IMR-90 (cell line): ENCODE data around the gene EPAS1. TPM values are rescaled to one million over a fixed set of nuclear protein-coding genes. Genes with fewer than 3 reads are reported as not detected.

Experiments
- ATAC-seq: fragments of 200-7000 bp; cut with Tn5 transposase; 2 replicates; pipeline ENCODE4 v1.9.1; 2020; ENCODE audit warnings: low read depth, mild to moderate bottlenecking, moderate library complexity
- BruUV-seq: library from RNA; stranded (reverse); fragments of 400-500 nt; replicated peaks from 2 replicates; lab custom pipeline; 2021; lab: Mats Ljungman, UMichigan
- CTCF ChIA-PET: fragments of 300-600 bp; formaldehyde crosslinking; extraction: SDS; loops from one replicate; lab custom pipeline; 2021; ENCODE audit warnings: antibody characterized with exemption; lab: Yijun Ruan, JAX
- POLR2A ChIA-PET: fragments of 300-600 bp; sonication (Branson Sonifier 250); formaldehyde crosslinking; loops from one replicate; lab custom pipeline; 2022; ENCODE audit warnings: antibody characterized with exemption; ENCODE audit not compliant: unreplicated experiment; lab: Charles Lee
- DNase-seq: peaks from one replicate; pipeline ENCODE4 v3.0.0; 2013
- H2AFZ ChIP-seq: replicated peaks from 2 replicates; pipeline ENCODE3; 2013; ENCODE audit warnings: low read length, mild to moderate bottlenecking; ENCODE audit not compliant: poor library complexity
- H2AK5ac ChIP-seq: 2 replicates; pipeline ENCODE4 v1.6.1; 2013; ENCODE audit warnings: low read depth, low read length, inconsistent platforms
- H2AK9ac ChIP-seq: replicated peaks from 2 replicates; pipeline ENCODE3; 2013; ENCODE audit warnings: mild to moderate bottlenecking, low read depth, low read length, moderate library complexity; ENCODE audit not compliant: poor library complexity
- H2BK120ac ChIP-seq: 2 replicates; pipeline ENCODE4 v1.6.1; 2013; ENCODE audit warnings: low read depth, low read length, inconsistent platforms
- H2BK15ac ChIP-seq: 3 replicates; pipeline ENCODE4 v1.6.1; 2013; ENCODE audit warnings: low read depth, low read length, inconsistent platforms
- H2BK20ac ChIP-seq: 2 replicates; pipeline ENCODE4 v1.6.1; 2013; ENCODE audit warnings: low read depth, mild to moderate bottlenecking, inconsistent platforms, low read length, moderate library complexity
- H2BK5ac ChIP-seq: 2 replicates; pipeline ENCODE4 v1.6.1; 2013; ENCODE audit warnings: mild to moderate bottlenecking, low read depth, low read length, inconsistent platforms; ENCODE audit not compliant: poor library complexity, severe bottlenecking
- H3K14ac ChIP-seq: replicated peaks from 2 replicates; pipeline ENCODE4 v1.6.1; 2013; ENCODE audit warnings: low read depth, low read length, inconsistent platforms
- H3K18ac ChIP-seq: 2 replicates; pipeline ENCODE4 v1.6.1; 2013; ENCODE audit warnings: low read depth, low read length, control low read depth
- H3K23ac ChIP-seq: 2 replicates; pipeline ENCODE4 v1.6.1; 2013; ENCODE audit warnings: low read depth, low read length, inconsistent platforms
- H3K27ac ChIP-seq: 2 replicates; pipeline ENCODE4 v1.5.1; 2013; ENCODE audit warnings: mild to moderate bottlenecking, control low read depth, low read length; ENCODE audit not compliant: insufficient read depth
- H3K27me3 ChIP-seq: 2 replicates; pipeline ENCODE4 v1.6.1; 2013; ENCODE audit warnings: low read length; ENCODE audit not compliant: control insufficient read depth, insufficient read depth
- H3K36me3 ChIP-seq: 2 replicates; pipeline ENCODE4 v1.6.1; 2013; ENCODE audit warnings: low read length, mixed read lengths; ENCODE audit not compliant: control insufficient read depth, insufficient read depth
- H3K4ac ChIP-seq: 2 replicates; pipeline ENCODE4 v1.6.1; 2013; ENCODE audit warnings: low read depth, low read length, inconsistent platforms
- H3K4me1 ChIP-seq: 2 replicates; pipeline ENCODE4 v1.6.1; 2013; ENCODE audit warnings: low read length, mixed read lengths; ENCODE audit not compliant: control insufficient read depth, insufficient read depth
- H3K4me2 ChIP-seq: 2 replicates; pipeline ENCODE4 v1.6.1; 2013; ENCODE audit warnings: low read depth, mild to moderate bottlenecking, control low read depth, low read length, moderate library complexity
- H3K4me3 ChIP-seq: 2 replicates; pipeline ENCODE4 v1.5.1; 2013; ENCODE audit warnings: low read depth, mild to moderate bottlenecking, control low read depth, low read length, moderate library complexity; ENCODE audit not compliant: insufficient read depth
- H3K56ac ChIP-seq: 2 replicates; pipeline ENCODE4 v1.6.1; 2013; ENCODE audit warnings: low read length, inconsistent platforms; ENCODE audit not compliant: insufficient read depth; ENCODE audit errors: extremely low read depth
- H3K79me1 ChIP-seq, 2 experiments: 2 replicates each; pipeline ENCODE4 v1.6.1; 2013; ENCODE audit warnings: low read length in 2 of 2, inconsistent platforms in 1 of 2, low read depth in 1 of 2
- H3K9ac ChIP-seq: 2 replicates; pipeline ENCODE4 v1.6.1; 2013; ENCODE audit warnings: low read depth, low read length, control low read depth
- H3K9me1 ChIP-seq: 2 replicates; pipeline ENCODE4 v1.6.1; 2013; ENCODE audit warnings: low read length, inconsistent platforms; ENCODE audit not compliant: insufficient read depth
- H3K9me3 ChIP-seq: 2 replicates; pipeline ENCODE4 v1.6.1; 2013; ENCODE audit warnings: low read length; ENCODE audit not compliant: control insufficient read depth, insufficient read depth
- H4K20me1 ChIP-seq: 2 replicates; pipeline ENCODE4 v1.6.1; 2013; ENCODE audit warnings: low read length, inconsistent platforms; ENCODE audit not compliant: insufficient read depth
- H4K5ac ChIP-seq: 2 replicates; pipeline ENCODE4 v1.6.1; 2013; ENCODE audit warnings: mild to moderate bottlenecking, low read depth, low read length, control low read depth
- H4K8ac ChIP-seq, 2 experiments: 2 replicates each; pipeline ENCODE4 v1.6.1; 2013; ENCODE audit warnings: low read depth in 2 of 2, low read length in 2 of 2, control low read depth in 1 of 2, inconsistent platforms in 1 of 2
- H4K91ac ChIP-seq: 2 replicates; pipeline ENCODE4 v1.6.1; 2013; ENCODE audit warnings: low read depth, low read length, inconsistent platforms; ENCODE audit not compliant: insufficient read depth
- CEBPB ChIP-seq: IDR thresholded peaks from 2 replicates; pipeline ENCODE4 v1.6.1; 2012; ENCODE audit warnings: low read depth, low read length, improper control_type of control experiment
- CHD1 ChIP-seq: IDR thresholded peaks from 2 replicates; pipeline ENCODE4 v1.6.1; 2012; ENCODE audit warnings: low read depth, low read length, improper control_type of control experiment
- FOS ChIP-seq: fragments of 150-350 bp; IDR thresholded peaks from 2 replicates; pipeline ENCODE4 v1.6.1; 2016; ENCODE audit warnings: low read depth, low read length
- MAFK ChIP-seq: IDR thresholded peaks from 2 replicates; pipeline ENCODE4 v1.6.1; 2012; ENCODE audit warnings: low read depth, low read length, improper control_type of control experiment
- RCOR1 ChIP-seq: IDR thresholded peaks from 2 replicates; pipeline ENCODE4 v1.6.1; 2012; ENCODE audit warnings: mild to moderate bottlenecking, low read length, improper control_type of control experiment; ENCODE audit not compliant: insufficient replicate concordance
- RFX5 ChIP-seq: IDR thresholded peaks from 2 replicates; pipeline ENCODE4 v1.8.0; 2012; ENCODE audit warnings: low read depth, mild to moderate bottlenecking, low read length, moderate library complexity
- WGBS, 2 experiments: methylation state at CpG; one replicate each; pipeline versions ENCODE4 v1.1.5 to v1.1.7; 2013; ENCODE audit warnings: missing lambda C conversion rate in 2 of 2; ENCODE audit not compliant: insufficient read length in 1 of 2; ENCODE audit errors: extremely low coverage in 2 of 2; 5-methylcytosine and 5-hydroxymethylcytosine counted together
- dilution Hi-C: fragments of 300-500 bp; cut with HindIII; formaldehyde crosslinking; loops from one replicate; pipeline ENCODE4 v1.14.3; 2018; ENCODE audit warnings: low sequenced_read_pairs; ENCODE audit not compliant: unreplicated experiment
- in situ Hi-C: fragments of 300-500 bp; cut with MboI; formaldehyde crosslinking; loops from 3 replicates; pipeline ENCODE4 v1.14.3; 2019; ENCODE audit warnings: low sequenced_read_pairs, inconsistent platforms, mixed read lengths
- intact Hi-C: fragments of 100-400 bp; cut with micrococcal nuclease; formaldehyde crosslinking; loops from 2 replicates; pipeline ENCODE4 v1.10.0; 2022
- polyA plus RNA-seq, 3 experiments: library from polyadenylated mRNA; depleted of rRNA; stranded (reverse); fragments of >200 nt; gene quantifications; 2 replicates each; pipeline ENCODE4 v1.2.3, GENCODE V29; 2012; ENCODE audit warnings: low replicate concordance in 1 of 3
- total RNA-seq: library from RNA; depleted of rRNA; stranded (reverse); fragments of >200 nt; gene quantifications from 2 replicates; pipeline ENCODE4 v1.2.3, GENCODE V29; 2012
- TF ChIP-seq, protein P1 (sequence below): fragments of 150-350 bp; IDR thresholded peaks from 2 replicates; pipeline ENCODE4 v1.6.1; 2016; ENCODE audit warnings: low read depth, mild to moderate bottlenecking, low read length, moderate library complexity, borderline replicate concordance

The EPAS1 gene
- total and polyA plus RNA-seq, 2 of the 4 experiments (the other 2 are of a cell fraction): 40.7 to 120 TPM

DNA sequence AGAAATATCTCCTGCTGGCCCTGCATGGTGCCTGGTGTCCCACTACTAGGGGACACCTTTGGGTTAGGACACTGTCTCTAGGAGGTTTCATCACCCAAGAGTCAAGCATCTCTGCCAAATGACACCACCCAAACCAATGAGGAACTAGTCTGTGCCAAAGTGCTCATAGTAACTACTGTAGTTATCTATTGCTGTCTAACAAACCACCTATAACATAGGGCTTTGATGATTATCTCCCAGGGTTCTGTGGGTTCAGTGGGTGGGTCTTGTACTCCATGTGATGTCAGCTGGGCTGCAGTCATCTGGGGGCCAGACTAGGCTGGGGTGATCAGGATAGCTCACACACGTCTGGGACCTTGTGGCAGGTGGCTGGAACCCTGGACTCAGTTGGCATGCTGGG, 59.8 kb downstream of the EPAS1 start:
- Histone ChIP-seq H3K23ac (no peak overlapping the region), H4K91ac (no peak overlapping the region), H2BK15ac (no peak overlapping the region), H3K14ac (no peak overlapping the region), H2BK120ac (no peak overlapping the region), H4K5ac (no peak overlapping the region), H3K18ac (no peak overlapping the region), H2BK5ac (no peak overlapping the region), H3K4me3 (no peak overlapping the region), H3K27ac (no peak overlapping the region), H3K9ac (no peak overlapping the region), H3K4ac (no peak overlapping the region), H2AK9ac (no peak overlapping the region), H2AK5ac (no peak overlapping the region), H3K4me2 (no peak overlapping the region), H2BK20ac (no peak overlapping the region), H3K9me3 (no peaks in the 10 kb centered on the region), H3K56ac (no peak overlapping the region), H3K36me3 (peaks cover 85% of the 10 kb centered on the region), H3K27me3 (no peaks in the 10 kb centered on the region), H3K9me1 (peaks cover 41% of the 10 kb centered on the region), H3K79me1 (peaks cover 54 to 94% of the 10 kb centered on the region in 2 experiments), H4K20me1 (peaks cover 46% of the 10 kb centered on the region), H4K8ac (no peak overlapping the region), H3K4me1 (peaks cover 3% of the 10 kb centered on the region), H2AFZ (no peak overlapping the region)
- ChIA-PET CTCF (no interaction called here), POLR2A (no interaction called here)
- intact Hi-C loops (no loop called here), in situ Hi-C loops (loop anchor here (25.0 kb wide), 1 partner anchor 345 kb away; no protein-coding TSS in a partner anchor), dilution Hi-C loops (no loop called here)
- BruUV-seq: no TSS peak
- no peak for TF ChIP-seq CHD1
- TF ChIP-seq FOS: no peak
- no peak for TF ChIP-seq CEBPB
- no peak for TF ChIP-seq MAFK
- TF ChIP-seq, protein P1, sequence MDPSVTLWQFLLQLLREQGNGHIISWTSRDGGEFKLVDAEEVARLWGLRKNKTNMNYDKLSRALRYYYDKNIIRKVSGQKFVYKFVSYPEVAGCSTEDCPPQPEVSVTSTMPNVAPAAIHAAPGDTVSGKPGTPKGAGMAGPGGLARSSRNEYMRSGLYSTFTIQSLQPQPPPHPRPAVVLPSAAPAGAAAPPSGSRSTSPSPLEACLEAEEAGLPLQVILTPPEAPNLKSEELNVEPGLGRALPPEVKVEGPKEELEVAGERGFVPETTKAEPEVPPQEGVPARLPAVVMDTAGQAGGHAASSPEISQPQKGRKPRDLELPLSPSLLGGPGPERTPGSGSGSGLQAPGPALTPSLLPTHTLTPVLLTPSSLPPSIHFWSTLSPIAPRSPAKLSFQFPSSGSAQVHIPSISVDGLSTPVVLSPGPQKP: no peak
- no peak for TF ChIP-seq RFX5
- TF ChIP-seq RCOR1: no peak
- ATAC-seq (no peak), DNase-seq (no peak)
- WGBS, 2 experiments: no CpG with 5 or more reads among the region's 1 CpG
